B cell (primary cell): ENCODE data around the gene SUMO2. TPM values are rescaled to one million over a fixed set of nuclear protein-coding genes. Genes with fewer than 3 reads are reported as not detected.

Experiments used
- ATAC-seq: fragments of 200-7000 bp; cut with Tn5 transposase; one replicate; pipeline ENCODE4 v1.10.0; 2021; ENCODE audit warnings: low read depth, mild to moderate bottlenecking, moderate number of reproducible peaks, moderate library complexity
- CTCF ChIA-PET: fragments of 350-600 bp; sonication (Branson Sonifier 250); formaldehyde crosslinking; loops from one replicate; lab custom pipeline; 2021; ENCODE audit warnings: antibody characterized with exemption, inconsistent platforms; lab: Charles Lee
- POLR2A ChIA-PET: fragments of 350-600 bp; sonication (Branson Sonifier 250); formaldehyde crosslinking; loops from one replicate; lab custom pipeline; 2021; ENCODE audit warnings: antibody characterized with exemption; lab: Charles Lee
- DNase-seq: peaks from one replicate; pipeline ENCODE4 v3.0.0; 2013
- H2AFZ ChIP-seq: 2 replicates; pipeline ENCODE4 v1.6.1; 2012; ENCODE audit warnings: mild to moderate bottlenecking, low read depth, low read length; ENCODE audit not compliant: insufficient read depth, poor library complexity, severe bottlenecking
- H3K27ac ChIP-seq, 2 donors: 1 replicate in 1 of 2; 2 replicates in 1 of 2; pipeline ENCODE4 v1.5.1; 2012 to 2013; ENCODE audit warnings: low read length in 2 of 2, mild to moderate bottlenecking in 2 of 2, moderate library complexity in 1 of 2
- H3K27me3 ChIP-seq, 4 experiments: fragments of 200-600 bp in 1 of 4; sonication (generic) in 1 of 4; replicated peaks in 1 of 4; 1 replicate in 2 of 4; 2 replicates in 2 of 4; pipeline versions ENCODE4 v1.6.1 to v1.7.0; 2013 to 2016; ENCODE audit warnings: low read length in 3 of 4, mild to moderate bottlenecking in 2 of 4, mixed read lengths in 1 of 4, moderate library complexity in 1 of 4; ENCODE audit not compliant: insufficient read depth in 4 of 4, control insufficient read depth in 3 of 4; ENCODE audit errors: control extremely low read depth in 1 of 4
- H3K36me3 ChIP-seq, 2 experiments: replicated peaks in 1 of 2; 1 replicate in 1 of 2; 2 replicates in 1 of 2; pipeline versions ENCODE4 v1.6.1 to v1.7.1; 2013; ENCODE audit warnings: low read length in 1 of 2; ENCODE audit not compliant: insufficient read depth in 2 of 2, control insufficient read depth in 1 of 2; ENCODE audit errors: control extremely low read depth in 1 of 2, extremely low read depth in 1 of 2
- H3K4me1 ChIP-seq, 2 donors: fragments of 200-600 bp in 1 of 2; sonication (generic) in 1 of 2; 1 replicate in 1 of 2; 2 replicates in 1 of 2; pipeline versions ENCODE4 v1.5.1 to v1.6.1; 2013 to 2017; ENCODE audit warnings: low read length in 2 of 2; ENCODE audit not compliant: control insufficient read depth in 2 of 2, insufficient read depth in 2 of 2
- H3K4me2 ChIP-seq: replicated peaks from 2 replicates; pipeline ENCODE3; 2012; ENCODE audit warnings: mild to moderate bottlenecking, low read depth, low read length; ENCODE audit not compliant: poor library complexity, severe bottlenecking
- H3K4me3 ChIP-seq, 5 experiments: fragments of 200-600 bp in 1 of 5; sonication (generic) in 1 of 5; 1 replicate in 3 of 5; 2 replicates in 2 of 5; pipeline versions ENCODE4 v1.5.1 to v1.7.0; 2011 to 2016; ENCODE audit warnings: low read length in 4 of 5, mild to moderate bottlenecking in 4 of 5, low read depth in 2 of 5, control low read depth in 1 of 5, moderate library complexity in 1 of 5; ENCODE audit not compliant: insufficient read depth in 1 of 5; ENCODE audit errors: control extremely low read depth in 1 of 5, extremely low read depth in 1 of 5
- H3K79me2 ChIP-seq: fragments of 200-600 bp; sonication (generic); one replicate; pipeline ENCODE4 v1.6.0; 2016; ENCODE audit warnings: low read length; ENCODE audit not compliant: control insufficient read depth, insufficient read depth
- H3K9ac ChIP-seq: fragments of 200-600 bp; sonication (generic); 2 replicates; pipeline ENCODE4 v1.6.1; 2017; ENCODE audit warnings: mild to moderate bottlenecking, low read length, moderate library complexity
- H3K9me3 ChIP-seq, 3 donors: one replicate each; pipeline versions ENCODE4 v1.6.1 to v1.7.1; 2013; ENCODE audit warnings: low read length in 2 of 3; ENCODE audit not compliant: control insufficient read depth in 2 of 3, insufficient read depth in 1 of 3; ENCODE audit errors: control extremely low read depth in 1 of 3
- H4K20me1 ChIP-seq: 2 replicates; pipeline ENCODE4 v1.6.0; 2012; ENCODE audit warnings: mild to moderate bottlenecking, low read length; ENCODE audit not compliant: insufficient read depth, control insufficient read depth, poor library complexity, severe bottlenecking
- H3K27ac Mint-ChIP-seq: one replicate; pipeline ENCODE4 v1.8.0; 2021; ENCODE audit warnings: mixed read lengths
- H3K27me3 Mint-ChIP-seq: one replicate; pipeline ENCODE4 v1.8.0; 2021; ENCODE audit warnings: mixed read lengths
- H3K4me1 Mint-ChIP-seq: one replicate; pipeline ENCODE4 v1.8.0; 2021; ENCODE audit warnings: mixed read lengths
- H3K4me3 Mint-ChIP-seq: one replicate; pipeline ENCODE4 v1.8.0; 2021; ENCODE audit warnings: mixed read lengths
- H3K9me3 Mint-ChIP-seq: one replicate; pipeline ENCODE4 v1.8.0; 2022; ENCODE audit warnings: mixed read lengths; ENCODE audit not compliant: insufficient read depth
- CTCF ChIP-seq: fragments of 200-600 bp; IDR thresholded peaks from one replicate; pipeline ENCODE4 v1.8.0; 2022; ENCODE audit warnings: antibody characterized with exemption, mild to moderate bottlenecking
- EZH2 ChIP-seq: IDR thresholded peaks from 2 replicates; pipeline ENCODE4 v1.6.1; 2012; ENCODE audit warnings: borderline replicate concordance, low read depth, mild to moderate bottlenecking, moderate library complexity, low read length; ENCODE audit not compliant: insufficient read depth, poor library complexity, severe bottlenecking
- WGBS: methylation state at CpG from one replicate; pipeline ENCODE4 v1.1.5; 2013; ENCODE audit warnings: missing lambda C conversion rate; ENCODE audit not compliant: insufficient coverage; 5-methylcytosine and 5-hydroxymethylcytosine counted together
- intact Hi-C: fragments of 100-400 bp; cut with micrococcal nuclease; formaldehyde crosslinking; loops from one replicate; pipeline ENCODE4 v1.10.0; 2022
- polyA plus RNA-seq: library from polyadenylated mRNA; depleted of rRNA; stranded (reverse); fragments of >200 nt; gene quantifications from 2 replicates; pipeline ENCODE4 v1.2.3, GENCODE V29; 2012
- total RNA-seq, 2 donors: library from RNA; stranded (reverse); fragments of 120-200 nt in 1 of 2; gene quantifications; 1 replicate in 1 of 2; 2 replicates in 1 of 2; pipeline versions ENCODE4 v1.2.3 to v1.2.4, GENCODE V29; 2013 to 2022

The SUMO2 gene
- total and polyA plus RNA-seq, 2 donors (not counting 1 experiment from before 2014, with no cell fraction given) = 35.1 to 229 TPM

- POLR2A ChIA-PET = no interaction called here
- intact Hi-C loops = no loop called here
- CTCF ChIA-PET = interaction anchor here (0.7 to 3.9 kb wide), 2 partner anchors 8 to 118 kb away, joined by 4 to 22 read pairs; no protein-coding TSS in a partner anchor
- Mint-ChIP-seq H3K27ac (no peak overlapping the region), H3K4me3 (no peak overlapping the region), H3K9me3 (no peaks in the 10 kb centered on the region), H3K27me3 (no peaks in the 10 kb centered on the region), H3K4me1 (no peaks in the 10 kb centered on the region)
- WGBS = over 99% methylated on average over 13 of the region's 18 CpGs
- Histone ChIP-seq H3K4me3 (no peak overlapping the region), H2AFZ (no peak overlapping the region), H3K27ac (no peak overlapping the region), H4K20me1 (no peaks in the 10 kb centered on the region), H3K79me2 (peaks cover 2% of the 10 kb centered on the region), H3K27me3 (no peaks in the 10 kb centered on the region), H3K4me2 (no peak overlapping the region), H3K4me1 (no peaks in the 10 kb centered on the region), H3K36me3 (peaks cover 21 to 74% of the 10 kb centered on the region in 2 experiments), H3K9ac (no peak overlapping the region), H3K9me3 (no peaks in the 10 kb centered on the region)
- no peak for DNase-seq
- ATAC-seq = no peak
- TF ChIP-seq CTCF = no peak
- TF ChIP-seq EZH2 = no peak
These were observed 49.1 kb upstream of the SUMO2 start for GRCh38 chr17:75231741-75232464.

GRCh38 chr17:75231071-75231470, 48.3 kb upstream of the SUMO2 start:
- no peaks in the 10 kb centered on the region for H4K20me1 ChIP-seq
- no peaks in the 10 kb centered on the region for H3K4me1 ChIP-seq
- Mint-ChIP-seq H3K27me3 (no peaks in the 10 kb centered on the region), H3K4me3 (no peak overlapping the region), H3K4me1 (no peaks in the 10 kb centered on the region), H3K27ac (peak overlapping the region; percentile 78), H3K9me3 (no peaks in the 10 kb centered on the region)
- no peaks in the 10 kb centered on the region for H3K27me3 ChIP-seq
- ChIA-PET POLR2A (no interaction called here), CTCF (interaction anchor here (1.2 to 3.9 kb wide), 3 partner anchors 8 to 270 kb away, joined by 7 to 22 read pairs (median 14); no protein-coding TSS in a partner anchor)
- no peak overlapping the region for H3K27ac ChIP-seq
- ATAC-seq (no peak), DNase-seq (no peak)
- TF ChIP-seq EZH2 (no peak), CTCF (no peak)
- H3K79me2 ChIP-seq = peaks cover 2% of the 10 kb centered on the region
- peaks cover 18 to 74% of the 10 kb centered on the region in 2 experiments for H3K36me3 ChIP-seq
- H3K9me3 ChIP-seq = no peaks in the 10 kb centered on the region
- H3K4me3 ChIP-seq = no peak overlapping the region
- no peak overlapping the region for H2AFZ ChIP-seq
- 100% methylated on average over 6 of the region's 8 CpGs for WGBS
- H3K4me2 ChIP-seq = no peak overlapping the region
- intact Hi-C loops = no loop called here
- H3K9ac ChIP-seq = no peak overlapping the region
